ENCODE measurements around the gene ALOX12B. TPM values are rescaled to one million over a fixed set of nuclear protein-coding genes. Genes with fewer than 3 reads are reported as not detected.

Gene ALOX12B
- total and polyA plus RNA-seq, 2 donors (not counting 3 experiments of a cell fraction or from before 2014, with no cell fraction given) = not detected

DNA sequence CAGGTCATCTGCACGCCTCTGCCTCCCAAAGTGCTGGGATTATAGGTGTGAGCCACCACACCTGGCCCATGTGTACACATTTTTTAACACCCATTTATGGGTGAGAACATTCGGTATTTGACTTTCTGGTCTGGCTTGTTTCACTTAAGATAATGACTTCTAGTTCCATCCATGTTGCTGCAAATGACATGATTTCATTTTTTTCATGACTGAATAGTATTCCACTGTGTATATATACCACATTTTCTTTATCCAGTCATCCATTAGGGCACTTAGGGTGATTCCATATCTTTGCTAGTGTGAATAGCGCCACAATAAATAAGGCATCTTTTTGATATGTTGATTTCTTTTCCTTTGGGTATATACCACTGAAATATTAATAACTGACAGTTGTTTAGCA, 5.6 kb downstream of the ALOX12B start:
- peaks cover 12 to 19% of the 10 kb centered on the region in 2 experiments for H3K27me3 ChIP-seq (ENCODE audit: control insufficient read depth in 2 of 2, insufficient read depth in 2 of 2, low read length in 2 of 2)

More for the DNA sequence above, 5.6 kb downstream of the ALOX12B start:
- Histone ChIP-seq H3K79me2 (ENCODE audit: control insufficient read depth, insufficient read depth, low read length) (no peaks in the 10 kb centered on the region), H4K20me1 (replicated peaks; ENCODE audit: control insufficient read depth, extremely low read depth, insufficient read depth, low read length) (no peaks in the 10 kb centered on the region), H3K4me1 (ENCODE audit: control insufficient read depth, extremely low read depth, insufficient read depth, low read length) (peaks cover 6% of the 10 kb centered on the region), H3K9me3 (replicated peaks; ENCODE audit: control insufficient read depth, insufficient read depth, low read length) (no peaks in the 10 kb centered on the region), H3K9ac (replicated peaks; ENCODE audit: extremely low read depth, insufficient read depth, low read length) (no peak overlapping the region), H3K4me3 (replicated peaks in 1 of 3; ENCODE audit: insufficient read depth in 1 of 3, low read depth in 1 of 3, low read length in 3 of 3) (no peak overlapping the region), H3K4me2 (ENCODE audit: insufficient read depth, low read length) (no peak overlapping the region), H3K27ac (ENCODE audit: insufficient read depth, low read depth, low read length) (no peak overlapping the region), H3K36me3 (ENCODE audit: control insufficient read depth in 2 of 2, extremely low read depth in 1 of 2, insufficient read depth in 2 of 2, low read length in 2 of 2) (no peaks in the 10 kb centered on the region), H3K9me1 (replicated peaks; ENCODE audit: control insufficient read depth, extremely low read depth, insufficient read depth, low read length) (no peaks in the 10 kb centered on the region), H2AFZ (ENCODE audit: low read depth, low read length) (no peak overlapping the region)
- ChIA-PET CTCF (interaction anchor here (1.9 to 13.4 kb wide), 6 partner anchors 11 to 37 kb away, joined by 8 to 167 read pairs (median 18); no protein-coding TSS in a partner anchor), POLR2A (no interaction called here)
- DNase-seq (ENCODE audit: low read depth, low spot score) (no peak), FAIRE-seq (no peak)
- intact Hi-C loops (cut with micrococcal nuclease) = loop anchor here (2.0 kb wide), 1 partner anchor 21 kb away; no protein-coding TSS in a partner anchor
- BruUV-seq (replicated peaks) = no TSS peak
- dilution Hi-C loops (cut with MboI; ENCODE audit: extremely low pct_ligation_motif_present, low sequenced_read_pairs) = no loop called here
- no peak for TF ChIP-seq GATA2 (IDR thresholded peaks at IDR 0.05; ENCODE audit: insufficient read depth, insufficient read length, low read depth, low read length)
- no peak for TF ChIP-seq EZH2 (IDR thresholded peaks at IDR 0.05; ENCODE audit: borderline replicate concordance, low read depth, low read length, severe bottlenecking)
- no peak for TF ChIP-seq MYC (IDR thresholded peaks at IDR 0.05; ENCODE audit: low read depth, low read length)
- no peak for TF ChIP-seq POLR2A (IDR thresholded peaks at IDR 0.05; ENCODE audit: low read depth, low read length)
- TF ChIP-seq JUN (IDR thresholded peaks at IDR 0.05; ENCODE audit: borderline replicate concordance, insufficient read depth, insufficient read length, low read depth) = no peak
- TF ChIP-seq, protein P1, sequence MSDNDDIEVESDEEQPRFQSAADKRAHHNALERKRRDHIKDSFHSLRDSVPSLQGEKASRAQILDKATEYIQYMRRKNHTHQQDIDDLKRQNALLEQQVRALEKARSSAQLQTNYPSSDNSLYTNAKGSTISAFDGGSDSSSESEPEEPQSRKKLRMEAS (IDR thresholded peaks at IDR 0.05; ENCODE audit: insufficient read depth, insufficient read length) = no peak
- no peak for TF ChIP-seq FOS (IDR thresholded peaks at IDR 0.05; ENCODE audit: borderline replicate concordance, insufficient read depth, low read length)
- TF ChIP-seq, protein P2, sequence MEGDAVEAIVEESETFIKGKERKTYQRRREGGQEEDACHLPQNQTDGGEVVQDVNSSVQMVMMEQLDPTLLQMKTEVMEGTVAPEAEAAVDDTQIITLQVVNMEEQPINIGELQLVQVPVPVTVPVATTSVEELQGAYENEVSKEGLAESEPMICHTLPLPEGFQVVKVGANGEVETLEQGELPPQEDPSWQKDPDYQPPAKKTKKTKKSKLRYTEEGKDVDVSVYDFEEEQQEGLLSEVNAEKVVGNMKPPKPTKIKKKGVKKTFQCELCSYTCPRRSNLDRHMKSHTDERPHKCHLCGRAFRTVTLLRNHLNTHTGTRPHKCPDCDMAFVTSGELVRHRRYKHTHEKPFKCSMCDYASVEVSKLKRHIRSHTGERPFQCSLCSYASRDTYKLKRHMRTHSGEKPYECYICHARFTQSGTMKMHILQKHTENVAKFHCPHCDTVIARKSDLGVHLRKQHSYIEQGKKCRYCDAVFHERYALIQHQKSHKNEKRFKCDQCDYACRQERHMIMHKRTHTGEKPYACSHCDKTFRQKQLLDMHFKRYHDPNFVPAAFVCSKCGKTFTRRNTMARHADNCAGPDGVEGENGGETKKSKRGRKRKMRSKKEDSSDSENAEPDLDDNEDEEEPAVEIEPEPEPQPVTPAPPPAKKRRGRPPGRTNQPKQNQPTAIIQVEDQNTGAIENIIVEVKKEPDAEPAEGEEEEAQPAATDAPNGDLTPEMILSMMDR (IDR thresholded peaks at IDR 0.05; ENCODE audit: extremely low read depth in 1 of 2, insufficient read depth in 1 of 2, low read depth in 1 of 2, low read length in 2 of 2) = no peak
- no peak for TF ChIP-seq POLR2AphosphoS5 (IDR thresholded peaks at IDR 0.05; ENCODE audit: insufficient read depth, low read depth, low read length)
